ENCODE results near the gene TKFC. TPM values are rescaled to one million over a fixed set of nuclear protein-coding genes. Genes with fewer than 3 reads are reported as not detected.

The TKFC gene
- total RNA-seq, 1 donor from 2014 or later, result 7.3 TPM

- Histone ChIP-seq H3K4me1 (no peaks in the 10 kb centered on the region), H3K27me3 (no peaks in the 10 kb centered on the region), H3K9me3 (no peaks in the 10 kb centered on the region), H3K36me3 (peaks cover 81 to 97% of the 10 kb centered on the region in 2 donors), H3K4me3 (no peak overlapping the region), H3K27ac (no peak overlapping the region)
- intact Hi-C loops (cut with DNase I), result no loop called here
- DNase-seq (ENCODE audit: low spot score in 2 of 2), result no peak
- TF ChIP-seq, protein P1, sequence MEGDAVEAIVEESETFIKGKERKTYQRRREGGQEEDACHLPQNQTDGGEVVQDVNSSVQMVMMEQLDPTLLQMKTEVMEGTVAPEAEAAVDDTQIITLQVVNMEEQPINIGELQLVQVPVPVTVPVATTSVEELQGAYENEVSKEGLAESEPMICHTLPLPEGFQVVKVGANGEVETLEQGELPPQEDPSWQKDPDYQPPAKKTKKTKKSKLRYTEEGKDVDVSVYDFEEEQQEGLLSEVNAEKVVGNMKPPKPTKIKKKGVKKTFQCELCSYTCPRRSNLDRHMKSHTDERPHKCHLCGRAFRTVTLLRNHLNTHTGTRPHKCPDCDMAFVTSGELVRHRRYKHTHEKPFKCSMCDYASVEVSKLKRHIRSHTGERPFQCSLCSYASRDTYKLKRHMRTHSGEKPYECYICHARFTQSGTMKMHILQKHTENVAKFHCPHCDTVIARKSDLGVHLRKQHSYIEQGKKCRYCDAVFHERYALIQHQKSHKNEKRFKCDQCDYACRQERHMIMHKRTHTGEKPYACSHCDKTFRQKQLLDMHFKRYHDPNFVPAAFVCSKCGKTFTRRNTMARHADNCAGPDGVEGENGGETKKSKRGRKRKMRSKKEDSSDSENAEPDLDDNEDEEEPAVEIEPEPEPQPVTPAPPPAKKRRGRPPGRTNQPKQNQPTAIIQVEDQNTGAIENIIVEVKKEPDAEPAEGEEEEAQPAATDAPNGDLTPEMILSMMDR (IDR thresholded peaks at IDR 0.05), result no peak
These were observed 26.8 kb upstream of the TKFC start for GRCh38 chr11:61306221-61306620.

DNA sequence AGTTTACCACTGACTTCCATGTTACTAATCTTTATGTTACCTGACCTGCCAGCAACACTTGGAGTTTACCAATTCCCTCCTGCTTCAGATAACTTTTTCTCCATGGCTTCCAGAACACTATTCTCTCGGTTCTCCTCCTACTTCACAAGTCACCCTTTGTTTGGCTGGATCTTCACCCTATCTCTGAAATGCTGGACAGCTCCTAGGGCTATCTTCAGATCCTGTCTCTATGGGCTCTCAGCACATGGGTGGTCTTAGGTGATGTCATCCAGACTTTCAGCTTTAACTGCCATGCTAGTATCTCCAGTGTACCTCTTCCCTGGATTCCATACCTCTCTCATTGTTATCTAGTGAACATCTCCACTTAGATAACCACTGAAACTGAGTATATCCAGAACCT is 25.7 kb upstream of the TKFC start:
- no peaks in the 10 kb centered on the region for H3K27me3 ChIP-seq
- no peaks in the 10 kb centered on the region for H3K4me1 ChIP-seq
- intact Hi-C loops (cut with DNase I), result no loop called here
- DNase-seq (ENCODE audit: low spot score in 2 of 2), result no peak
- H3K4me3 ChIP-seq, result no peak overlapping the region
- no peaks in the 10 kb centered on the region for H3K9me3 ChIP-seq
- H3K27ac ChIP-seq, result no peak overlapping the region
- H3K36me3 ChIP-seq, result peaks cover 81 to 97% of the 10 kb centered on the region in 2 donors
- TF ChIP-seq, protein P1 (IDR thresholded peaks at IDR 0.05), result no peak

GRCh38 chr11:61309141-61309540 is 23.9 kb upstream of the TKFC start:
- H3K9me3 ChIP-seq, result no peaks in the 10 kb centered on the region
- TF ChIP-seq, protein P1 (IDR thresholded peaks at IDR 0.05), result no peak
- DNase-seq (ENCODE audit: low spot score in 2 of 2), result no peak
- no peaks in the 10 kb centered on the region for H3K27me3 ChIP-seq
- peaks cover 84 to 97% of the 10 kb centered on the region in 2 donors for H3K36me3 ChIP-seq
- H3K4me3 ChIP-seq, result no peak overlapping the region
- H3K27ac ChIP-seq, result no peak overlapping the region
- no peaks in the 10 kb centered on the region for H3K4me1 ChIP-seq
- intact Hi-C loops (cut with DNase I), result no loop called here

DNA sequence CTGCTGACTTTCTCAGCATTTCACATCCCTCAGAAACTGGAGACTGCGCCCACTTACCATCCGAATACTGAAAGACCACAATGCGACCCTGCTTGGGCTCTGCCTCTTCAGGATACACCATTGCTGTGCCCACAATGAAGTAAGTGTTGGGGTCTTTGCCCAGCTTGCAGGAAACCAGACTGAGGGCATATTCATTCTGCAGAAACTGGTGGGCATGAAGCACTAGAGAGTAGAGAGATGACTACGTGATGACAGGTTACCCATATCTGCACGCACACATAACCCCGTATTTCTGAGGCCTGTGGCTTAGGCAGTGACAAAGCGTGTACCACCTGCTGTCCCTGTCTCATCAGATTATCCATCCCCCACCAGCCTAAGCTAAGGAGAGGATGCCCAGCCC is 23.3 kb upstream of the TKFC start:
- Histone ChIP-seq H3K9me3 (no peaks in the 10 kb centered on the region), H3K4me1 (no peaks in the 10 kb centered on the region), H3K27me3 (no peaks in the 10 kb centered on the region), H3K4me3 (no peak overlapping the region), H3K36me3 (peaks cover 90 to 97% of the 10 kb centered on the region in 2 donors), H3K27ac (no peak overlapping the region)
- TF ChIP-seq, protein P1 (IDR thresholded peaks at IDR 0.05), result no peak
- intact Hi-C loops (cut with DNase I), result no loop called here
- no peak for DNase-seq (ENCODE audit: low spot score in 2 of 2)

DNA sequence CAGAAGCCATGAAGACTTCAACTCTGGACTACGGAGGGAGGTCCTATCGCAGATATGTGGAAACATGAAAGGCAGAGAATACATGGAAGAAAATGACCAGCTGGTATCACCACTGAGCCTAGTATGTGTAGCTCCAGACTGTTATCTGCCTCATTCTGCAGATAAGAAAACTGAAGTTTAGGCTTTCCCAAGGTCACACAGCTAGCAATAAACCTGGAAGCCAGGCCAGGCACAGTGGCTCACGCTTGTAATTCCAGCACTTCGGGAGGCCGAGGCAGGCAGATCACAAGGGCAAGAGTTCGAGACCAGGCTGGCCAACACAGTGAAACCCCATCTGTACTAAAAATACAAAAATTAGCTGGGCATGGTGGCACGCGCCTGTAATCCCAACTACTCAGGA is 22.3 kb upstream of the TKFC start:
- TF ChIP-seq, protein P1 (IDR thresholded peaks at IDR 0.05), result no peak
- no peaks in the 10 kb centered on the region for H3K9me3 ChIP-seq
- no peaks in the 10 kb centered on the region for H3K27me3 ChIP-seq
- intact Hi-C loops (cut with DNase I), result no loop called here
- no peak for DNase-seq (ENCODE audit: low spot score in 2 of 2)
- H3K36me3 ChIP-seq, result peaks cover 94 to 97% of the 10 kb centered on the region in 2 donors
- no peak overlapping the region for H3K27ac ChIP-seq
- no peak overlapping the region for H3K4me3 ChIP-seq
- no peaks in the 10 kb centered on the region for H3K4me1 ChIP-seq

GRCh38 chr11:61315260-61315659 is 17.8 kb upstream of the TKFC start:
- Histone ChIP-seq H3K4me1 (no peaks in the 10 kb centered on the region), H3K9me3 (no peaks in the 10 kb centered on the region), H3K4me3 (no peak overlapping the region), H3K36me3 (peaks cover 89 to 91% of the 10 kb centered on the region in 2 donors), H3K27ac (no peak overlapping the region), H3K27me3 (no peaks in the 10 kb centered on the region)
- TF ChIP-seq, protein P1 (IDR thresholded peaks at IDR 0.05), result no peak
- DNase-seq (ENCODE audit: low spot score in 2 of 2), result no peak
- intact Hi-C loops (cut with DNase I), result no loop called here
